CD1c-positive myeloid dendritic cell (primary cell): ENCODE measurements around the gene ZNF618.
A peak's percentile ranks its signal among the peaks of the same experiment; 100 is the strongest.

ENCODE experiments used
- DNase-seq: peaks from one replicate; pipeline ENCODE4 v3.0.0-alpha.2; 2016; ENCODE audit errors: extremely low spot score

The ZNF618 gene

DNA sequence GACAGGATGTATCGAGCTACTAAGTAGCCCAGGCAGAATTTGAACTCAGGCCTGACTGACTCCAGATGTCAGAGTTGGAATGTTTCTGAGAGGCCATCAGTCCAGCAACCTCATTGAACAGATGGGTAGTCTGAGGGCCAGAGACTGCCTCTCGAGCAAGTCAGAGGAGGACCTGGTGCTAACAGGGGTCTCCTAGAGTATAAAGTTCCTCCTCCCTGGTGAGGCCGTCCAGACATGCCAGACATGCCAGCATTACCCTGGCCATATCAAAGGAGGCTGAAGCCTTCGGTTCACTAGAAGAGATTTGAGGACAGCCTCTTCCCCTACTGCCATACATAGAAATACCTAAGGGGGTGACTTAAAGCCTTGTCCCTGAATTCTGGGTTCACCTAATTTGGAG is 81.2 kb downstream of the ZNF618 start:
- no peak for DNase-seq

DNA sequence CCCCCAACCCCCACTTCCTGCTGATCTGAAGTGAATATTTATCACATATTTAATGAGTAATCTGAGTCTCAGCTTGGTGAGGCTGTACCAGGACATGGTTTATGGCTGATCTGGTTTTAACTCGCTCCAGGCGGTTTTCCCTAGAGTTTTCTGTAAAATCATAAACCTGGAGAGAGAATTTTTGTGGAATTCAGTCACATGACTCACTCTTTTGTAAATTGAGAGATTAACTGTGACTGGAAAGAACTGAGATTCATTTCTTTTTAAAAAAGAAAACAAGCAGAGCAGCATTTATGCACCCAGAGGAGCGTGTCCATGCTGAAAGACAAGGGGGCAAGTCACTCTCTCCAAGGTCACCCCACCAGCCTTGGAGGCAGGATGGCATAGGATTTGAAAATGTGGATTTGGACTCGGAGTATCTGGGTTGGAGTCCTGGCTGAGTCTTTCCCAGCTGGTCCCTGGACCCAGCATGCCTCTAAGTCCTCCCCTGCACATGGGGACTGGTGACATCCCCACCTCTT is 81.8 kb downstream of the ZNF618 start:
- no peak for DNase-seq

GRCh38 chr9:113958556-113958955 is 82.4 kb downstream of the ZNF618 start:
- DNase-seq, result no peak

DNA sequence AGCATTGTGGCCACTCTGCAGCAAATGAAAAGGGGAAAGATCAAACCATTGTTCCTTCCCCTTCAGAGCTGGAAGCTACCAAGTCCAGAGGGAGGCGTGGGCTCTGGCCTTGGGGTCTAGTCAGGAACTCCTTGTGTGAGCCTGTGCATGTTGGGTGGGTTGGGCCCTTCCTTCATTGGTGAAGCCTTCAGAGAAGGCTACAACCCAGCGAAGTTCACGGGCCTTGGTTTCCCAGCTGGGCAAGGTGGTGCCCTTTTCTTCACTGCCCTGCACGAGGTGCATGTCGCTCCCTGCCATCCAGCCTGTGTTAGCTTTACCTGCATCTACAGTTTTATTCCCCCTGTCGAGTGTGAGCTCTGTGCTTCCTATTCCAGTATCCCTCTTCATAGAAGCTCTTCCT is 84.7 kb downstream of the ZNF618 start:
- DNase-seq, result no peak

- DNase-seq, result no peak
Observed at GRCh38 chr9:113962396-113962795, 86.3 kb downstream of the ZNF618 start.

DNA sequence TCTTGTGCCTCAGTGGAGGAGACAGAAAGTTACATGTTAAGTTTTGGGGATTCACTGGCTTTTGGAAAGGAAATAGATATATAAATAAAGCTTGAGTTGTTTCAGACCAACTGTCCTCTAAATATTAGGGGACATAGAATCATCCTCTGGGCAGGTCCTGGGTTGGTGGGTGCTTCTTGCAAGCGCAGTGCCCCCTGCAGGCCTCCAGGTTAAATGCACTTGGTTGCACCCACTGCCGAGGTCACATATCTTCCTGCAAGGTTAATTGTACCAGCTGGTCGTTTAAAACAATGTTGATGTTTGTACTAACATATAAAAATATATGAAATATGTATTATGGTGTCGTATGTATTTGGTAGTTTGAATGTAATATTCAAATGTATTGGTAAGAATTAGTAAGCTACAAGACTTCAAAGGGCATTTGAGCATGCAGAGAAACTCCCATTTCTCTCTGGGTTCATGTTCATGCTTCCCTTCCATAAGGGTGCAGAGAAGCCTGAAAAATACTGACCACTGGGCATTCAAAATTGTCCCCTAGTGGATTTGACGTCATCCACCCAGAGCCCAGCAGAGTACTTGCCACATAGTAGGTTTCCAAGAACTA is 87.0 kb downstream of the ZNF618 start:
- DNase-seq, result peak; percentile 54

DNA sequence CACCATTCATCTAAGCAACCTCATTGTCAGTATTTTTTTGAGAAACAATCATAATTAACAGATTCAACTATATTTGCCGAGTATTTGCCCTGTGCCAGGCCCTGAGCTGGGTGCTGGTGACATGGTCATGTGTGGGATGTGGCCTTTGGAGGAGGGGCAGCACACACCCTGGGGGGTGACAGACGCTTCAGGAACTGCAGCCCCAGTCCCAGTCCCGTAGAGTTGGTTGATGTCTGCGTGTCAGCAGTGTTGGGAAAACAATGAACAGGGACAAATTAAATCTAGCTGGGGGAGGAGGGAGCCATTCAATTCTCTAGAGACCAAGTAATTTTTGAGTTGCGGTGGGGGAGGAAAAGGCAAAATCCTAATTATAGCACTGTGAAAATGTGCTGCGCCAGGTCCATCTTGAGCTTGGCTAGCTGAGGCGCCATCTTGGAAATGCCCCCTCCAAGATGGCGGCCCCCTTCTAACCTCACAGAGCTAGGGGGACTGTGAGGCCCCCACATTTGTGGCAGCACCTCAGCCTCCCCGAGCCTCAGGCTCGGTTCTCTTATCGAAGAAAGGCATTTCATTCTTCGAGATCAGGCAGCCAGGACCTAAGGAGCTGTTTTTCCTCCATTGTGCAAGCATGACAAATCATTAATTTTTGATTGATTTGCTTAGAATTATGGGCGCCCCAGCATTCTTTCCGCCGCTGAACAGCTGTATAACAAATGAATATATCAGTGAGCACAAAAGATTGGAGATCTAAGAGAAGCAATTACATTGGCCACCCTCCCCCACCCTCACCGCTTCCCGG is 87.8 kb downstream of the ZNF618 start:
- no peak for DNase-seq

DNA sequence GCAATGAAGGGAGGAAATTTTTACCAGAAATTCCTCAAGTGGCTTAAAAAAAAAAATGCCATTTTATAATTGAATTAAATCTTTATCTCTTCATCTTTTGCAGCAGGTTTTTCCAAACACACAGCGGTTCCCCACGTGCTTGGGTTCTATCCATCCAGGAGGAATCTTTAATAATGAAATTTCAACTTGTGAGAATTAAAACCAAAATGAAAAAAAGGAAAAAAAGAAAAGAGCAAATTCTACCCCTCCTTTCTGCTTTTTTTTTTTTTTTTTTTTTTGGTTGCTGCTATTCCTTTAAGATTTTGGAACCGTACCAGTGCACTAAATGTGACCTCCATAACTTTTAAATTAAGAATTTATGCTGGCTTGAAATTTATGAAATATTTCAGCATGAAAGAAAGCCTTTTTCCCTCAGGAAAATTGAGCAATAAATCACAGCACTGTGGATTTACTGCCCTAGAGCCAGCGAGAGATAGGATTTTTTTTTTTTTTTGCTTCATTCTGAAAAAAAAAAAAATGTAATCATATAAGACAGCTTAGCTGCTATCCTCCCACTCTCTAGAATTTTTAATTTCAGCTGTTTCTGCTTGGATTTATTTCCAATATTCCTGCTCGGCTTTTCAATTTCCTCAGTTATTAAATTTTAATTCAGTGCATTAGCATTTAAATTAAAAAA is 88.5 kb downstream of the ZNF618 start:
- DNase-seq, result no peak

DNA sequence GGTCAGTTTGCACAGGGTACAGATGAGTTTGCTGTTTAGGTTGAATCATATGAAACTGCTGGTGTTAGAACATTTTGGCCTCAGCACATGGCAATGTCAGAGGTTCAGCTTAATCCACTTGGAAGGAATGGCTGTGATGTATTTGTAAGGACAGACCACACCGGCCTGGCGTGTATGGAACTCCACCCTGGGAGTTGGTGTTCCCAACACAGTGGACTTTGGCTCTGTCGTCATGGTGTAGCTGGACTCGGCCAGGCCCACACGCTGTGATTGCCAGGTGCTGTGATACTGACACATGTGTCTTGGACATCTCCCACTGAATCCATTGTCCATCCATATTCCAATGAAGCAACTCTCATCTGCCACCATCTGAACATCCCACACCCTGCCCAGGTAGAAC is 90.3 kb downstream of the ZNF618 start:
- DNase-seq, result no peak

- no peak for DNase-seq
Observed at GRCh38 chr9:113967380-113967779, 91.3 kb downstream of the ZNF618 start.

- DNase-seq, result no peak
Observed at GRCh38 chr9:113969343-113969742, 93.2 kb downstream of the ZNF618 start.

- no peak for DNase-seq
Observed at GRCh38 chr9:113973226-113973625, 97.1 kb downstream of the ZNF618 start.

- no peak for DNase-seq
Observed at GRCh38 chr9:113973963-113974413, 97.9 kb downstream of the ZNF618 start.

DNA sequence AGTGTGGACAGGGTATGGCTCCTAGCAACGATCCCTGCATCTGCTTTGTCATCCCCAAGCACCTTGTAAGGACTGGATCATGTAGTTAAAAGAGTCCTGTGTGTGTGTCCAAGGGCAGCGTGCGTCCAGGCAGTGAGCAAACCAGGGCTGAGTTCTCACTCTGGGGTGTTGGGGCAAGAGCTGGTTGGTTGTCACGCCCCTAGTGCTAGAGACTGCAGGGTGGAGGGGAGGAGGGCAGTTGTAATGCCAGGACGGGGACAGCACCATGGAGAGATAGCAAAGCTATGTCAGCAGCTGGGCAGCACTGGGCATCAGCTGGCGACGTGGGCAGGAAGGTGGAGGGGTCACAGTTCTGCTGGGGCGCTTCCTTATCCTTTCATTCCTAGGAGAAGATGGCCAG is 100.8 kb downstream of the ZNF618 start:
- no peak for DNase-seq

- no peak for DNase-seq
Observed at GRCh38 chr9:113978725-113979342, 102.7 kb downstream of the ZNF618 start.

- no peak for DNase-seq
Observed at GRCh38 chr9:113979343-113980127, 103.4 kb downstream of the ZNF618 start.

- DNase-seq, result no peak
Observed at GRCh38 chr9:113984639-113985380, 108.7 kb downstream of the ZNF618 start.

- no peak for DNase-seq
Observed at GRCh38 chr9:113985968-113986585, 110.0 kb downstream of the ZNF618 start.

- DNase-seq, result no peak
Observed at GRCh38 chr9:113986931-113987330, 110.8 kb downstream of the ZNF618 start.

- no peak for DNase-seq
Observed at GRCh38 chr9:113987526-113987925, 111.4 kb downstream of the ZNF618 start.
